ENCODE measurements around the gene ALOX15. TPM values are rescaled to one million over a fixed set of nuclear protein-coding genes. Genes with fewer than 3 reads are reported as not detected.

Gene ALOX15
- total RNA-seq, 2 experiments from 2014 or later, result 0.36 TPM; not detected in 1

DNA sequence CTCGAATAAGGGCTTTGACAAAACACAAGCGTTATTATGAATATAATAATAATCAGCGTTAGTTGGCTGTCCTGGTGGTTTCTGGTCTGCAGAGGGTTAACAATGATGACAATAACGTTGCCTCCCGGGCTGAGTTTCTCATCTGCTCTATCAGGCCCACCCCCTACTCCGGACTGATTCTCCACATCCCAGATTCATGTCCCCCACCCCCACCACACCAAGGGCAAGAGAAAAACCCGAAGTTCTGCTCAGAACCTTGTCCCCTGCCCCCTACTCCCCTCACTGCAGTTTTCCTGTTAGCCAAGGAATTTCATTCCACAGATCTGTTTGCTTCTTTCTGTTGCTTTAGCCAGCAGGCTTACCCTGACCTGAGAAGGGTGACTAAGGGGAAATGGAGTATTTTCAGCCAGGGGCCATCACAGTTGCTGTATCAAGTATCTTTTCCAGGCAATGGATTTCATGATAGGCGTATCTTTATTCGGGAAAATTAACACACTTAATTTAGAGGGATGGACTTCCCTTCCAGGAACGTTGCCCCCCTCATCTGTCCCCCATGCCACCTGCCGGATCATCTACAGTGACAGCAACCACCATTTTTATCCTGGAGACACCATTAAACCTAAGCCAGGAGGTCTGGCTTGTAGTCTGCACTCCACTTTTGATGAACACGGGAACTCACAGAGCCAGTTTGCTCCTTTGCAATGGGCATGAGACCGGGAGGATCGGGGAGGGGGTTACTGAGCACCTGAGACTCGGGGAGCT is 23.7 kb downstream of the ALOX15 start:
- peaks cover 6 to 7% of the 10 kb centered on the region in 2 experiments for H3K9me3 ChIP-seq (ENCODE audit: control insufficient read depth in 1 of 2, insufficient read depth in 1 of 2, low read length in 2 of 2)
- ATAC-seq (ENCODE audit: poor library complexity) (no peak), DNase-seq (no peak)
- H3K27me3 ChIP-seq (ENCODE audit: control insufficient read depth in 1 of 2, insufficient read depth in 2 of 2, low read length in 2 of 2), result peaks cover 0 to 2% of the 10 kb centered on the region in 2 experiments
- H3K36me3 Mint-ChIP-seq (ENCODE audit: low read depth), result no peaks in the 10 kb centered on the region
- H3K4me1 Mint-ChIP-seq (ENCODE audit: low read depth), result no peaks in the 10 kb centered on the region
- H3K4me3 Mint-ChIP-seq, result no peak overlapping the region
- H3K27me3 Mint-ChIP-seq, result peaks cover 10% of the 10 kb centered on the region
- CTCF ChIA-PET, result no interaction called here
- H3K27ac ChIP-seq (ENCODE audit: low read depth in 1 of 2, low read length in 2 of 2), result no peak overlapping the region
- POLR2A ChIA-PET, result no interaction called here
- no peak overlapping the region for H3K27ac Mint-ChIP-seq
- no peak overlapping the region for H3K4me3 ChIP-seq (ENCODE audit: low read length)
- no peaks in the 10 kb centered on the region for H3K9me3 Mint-ChIP-seq
- TF ChIP-seq CTCF (IDR thresholded peaks at IDR 0.05), result no peak
- H3K4me1 ChIP-seq (ENCODE audit: insufficient read depth, low read length), result no peaks in the 10 kb centered on the region
- intact Hi-C loops (cut with DNase I, micrococcal nuclease), result no loop called here
- H3K36me3 ChIP-seq (ENCODE audit: insufficient read depth, low read length), result no peaks in the 10 kb centered on the region

- Mint-ChIP-seq H3K27me3 (peaks cover 10% of the 10 kb centered on the region), H3K4me1 (ENCODE audit: low read depth) (no peaks in the 10 kb centered on the region), H3K36me3 (ENCODE audit: low read depth) (no peaks in the 10 kb centered on the region), H3K9me3 (no peaks in the 10 kb centered on the region), H3K27ac (no peak overlapping the region), H3K4me3 (no peak overlapping the region)
- Histone ChIP-seq H3K9me3 (ENCODE audit: control insufficient read depth in 1 of 2, insufficient read depth in 1 of 2, low read length in 2 of 2) (peaks cover 2 to 3% of the 10 kb centered on the region in 2 experiments), H3K27me3 (ENCODE audit: control insufficient read depth in 1 of 2, insufficient read depth in 2 of 2, low read length in 2 of 2) (peaks cover 0 to 2% of the 10 kb centered on the region in 2 experiments), H3K4me1 (ENCODE audit: insufficient read depth, low read length) (no peaks in the 10 kb centered on the region), H3K36me3 (ENCODE audit: insufficient read depth, low read length) (no peaks in the 10 kb centered on the region), H3K4me3 (ENCODE audit: low read length) (no peak overlapping the region), H3K27ac (ENCODE audit: low read depth in 1 of 2, low read length in 2 of 2) (no peak overlapping the region)
- CTCF ChIA-PET, result no interaction called here
- DNase-seq, result no peak
- intact Hi-C loops (cut with DNase I, micrococcal nuclease), result no loop called here
- ATAC-seq (ENCODE audit: poor library complexity), result no peak
- no peak for TF ChIP-seq CTCF (IDR thresholded peaks at IDR 0.05)
- POLR2A ChIA-PET, result no interaction called here
Observed at GRCh38 chr17:4617090-4617489, 24.4 kb downstream of the ALOX15 start.

- Histone ChIP-seq H3K4me3 (ENCODE audit: low read length) (no peak overlapping the region), H3K9me3 (ENCODE audit: control insufficient read depth in 1 of 2, insufficient read depth in 1 of 2, low read length in 2 of 2) (no peaks in the 10 kb centered on the region), H3K36me3 (ENCODE audit: insufficient read depth, low read length) (no peaks in the 10 kb centered on the region), H3K4me1 (ENCODE audit: insufficient read depth, low read length) (no peaks in the 10 kb centered on the region), H3K27me3 (ENCODE audit: control insufficient read depth in 1 of 2, insufficient read depth in 2 of 2, low read length in 2 of 2) (peaks cover 0 to 2% of the 10 kb centered on the region in 2 experiments), H3K27ac (ENCODE audit: low read depth in 1 of 2, low read length in 2 of 2) (no peak overlapping the region)
- Mint-ChIP-seq H3K27ac (no peak overlapping the region), H3K36me3 (ENCODE audit: low read depth) (no peaks in the 10 kb centered on the region), H3K27me3 (peaks cover 10% of the 10 kb centered on the region), H3K4me3 (no peak overlapping the region), H3K4me1 (ENCODE audit: low read depth) (no peaks in the 10 kb centered on the region), H3K9me3 (no peaks in the 10 kb centered on the region)
- POLR2A ChIA-PET, result no interaction called here
- DNase-seq, result no peak
- CTCF ChIA-PET, result no interaction called here
- no peak for ATAC-seq (ENCODE audit: poor library complexity)
- intact Hi-C loops (cut with DNase I, micrococcal nuclease), result no loop called here
- TF ChIP-seq CTCF (IDR thresholded peaks at IDR 0.05), result no peak
Observed at GRCh38 chr17:4616476-4616875, 25.0 kb downstream of the ALOX15 start.

Data from CD4-positive, alpha-beta T cell (primary cell).